HG03280 (cell line): Measurements from ENCODE around the gene STAT2.

ENCODE experiments used
- ATAC-seq: cut with Tn5 transposase; IDR thresholded peaks from one replicate; pipeline ENCODE4 v1.9.1; 2021; ENCODE audit warnings: mild to moderate bottlenecking, moderate library complexity; ENCODE audit not compliant: unreplicated experiment

Gene STAT2

DNA sequence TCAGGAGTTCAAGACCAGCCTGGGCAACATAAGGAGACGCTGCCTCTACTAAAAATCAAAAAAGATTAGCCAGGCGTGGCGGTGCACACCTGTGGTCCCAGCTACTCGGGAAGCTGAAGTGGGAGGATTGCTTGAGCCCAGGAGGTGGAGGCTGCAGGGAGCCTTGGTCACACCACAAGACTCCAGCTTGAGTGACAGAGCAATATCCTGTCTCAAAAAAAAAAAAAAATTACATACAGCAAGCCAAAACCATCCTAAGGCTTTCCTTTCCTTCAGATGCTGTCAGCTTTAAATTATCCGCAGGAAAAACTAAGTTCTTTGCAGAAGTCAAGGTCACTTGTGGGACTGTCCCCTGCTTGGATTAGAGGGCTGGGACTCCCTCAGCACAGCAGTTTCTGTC, 61.1 kb downstream of the STAT2 start:
- ATAC-seq, result no peak

DNA sequence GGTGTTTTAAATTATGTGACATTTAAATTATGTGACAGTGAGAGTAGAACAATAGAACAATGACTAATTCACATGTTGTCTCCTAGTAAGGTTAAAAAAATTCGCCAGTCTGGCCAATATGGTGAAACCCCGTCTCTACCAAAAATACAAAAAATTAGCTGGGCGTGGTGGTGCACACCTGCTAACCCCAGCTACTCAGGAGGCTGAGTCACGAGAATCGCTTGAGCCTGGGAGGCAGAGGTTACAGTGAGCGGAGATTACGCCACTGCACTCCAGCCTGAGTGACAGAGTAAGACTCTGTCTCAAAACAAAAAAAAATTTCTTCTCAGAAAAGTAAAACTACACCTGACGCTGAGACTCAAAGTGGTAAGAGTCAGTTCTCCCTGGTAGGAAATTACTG, 62.5 kb downstream of the STAT2 start:
- ATAC-seq, result no peak

DNA sequence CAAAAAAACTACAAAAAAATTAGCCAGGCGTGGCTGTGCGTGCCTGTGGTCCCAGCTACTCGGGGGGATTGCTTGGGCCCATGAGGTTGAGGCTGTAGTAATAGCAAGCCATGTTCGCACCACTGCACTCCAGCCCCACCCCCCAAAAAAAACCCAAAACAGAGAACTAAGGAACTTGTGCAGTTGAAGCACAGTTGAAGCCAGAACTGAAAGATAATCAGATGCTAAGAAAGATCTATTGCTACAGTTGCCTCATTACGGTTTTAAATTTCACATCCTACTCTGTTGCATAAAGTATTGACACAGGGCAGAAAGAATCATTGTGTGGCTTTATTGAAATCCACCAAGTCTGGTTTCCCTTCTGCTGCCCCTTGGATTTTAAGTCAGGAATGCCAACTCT, 63.6 kb downstream of the STAT2 start:
- ATAC-seq, result no peak

DNA sequence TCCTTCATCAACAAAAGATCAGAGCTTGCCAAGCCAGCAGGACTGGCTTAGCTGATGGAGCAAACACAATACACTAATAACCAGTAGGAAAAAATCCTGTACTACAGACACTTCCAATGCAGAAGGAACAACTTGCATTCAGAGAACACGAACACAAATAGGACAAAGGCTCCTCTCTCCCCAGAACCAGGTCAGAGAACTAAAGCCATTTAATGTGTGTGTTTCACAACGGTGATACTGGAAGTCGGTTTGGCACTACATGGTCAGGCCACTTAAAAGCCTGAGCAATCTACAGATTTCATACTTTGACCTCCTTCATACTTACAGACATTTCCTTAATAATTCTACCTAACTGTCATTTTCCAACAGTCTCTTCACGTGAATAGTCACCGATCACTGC, 66.1 kb downstream of the STAT2 start:
- ATAC-seq, result no peak
